Eye (tissue), 1 donor: ENCODE data around the gene ESRRB.
A peak's percentile ranks its signal among the peaks of the same experiment; 100 is the strongest.

Source experiments
- DNase-seq: peaks from one replicate; pipeline ENCODE4 v3.0.0-alpha.2; 2015

ESRRB gene

DNA sequence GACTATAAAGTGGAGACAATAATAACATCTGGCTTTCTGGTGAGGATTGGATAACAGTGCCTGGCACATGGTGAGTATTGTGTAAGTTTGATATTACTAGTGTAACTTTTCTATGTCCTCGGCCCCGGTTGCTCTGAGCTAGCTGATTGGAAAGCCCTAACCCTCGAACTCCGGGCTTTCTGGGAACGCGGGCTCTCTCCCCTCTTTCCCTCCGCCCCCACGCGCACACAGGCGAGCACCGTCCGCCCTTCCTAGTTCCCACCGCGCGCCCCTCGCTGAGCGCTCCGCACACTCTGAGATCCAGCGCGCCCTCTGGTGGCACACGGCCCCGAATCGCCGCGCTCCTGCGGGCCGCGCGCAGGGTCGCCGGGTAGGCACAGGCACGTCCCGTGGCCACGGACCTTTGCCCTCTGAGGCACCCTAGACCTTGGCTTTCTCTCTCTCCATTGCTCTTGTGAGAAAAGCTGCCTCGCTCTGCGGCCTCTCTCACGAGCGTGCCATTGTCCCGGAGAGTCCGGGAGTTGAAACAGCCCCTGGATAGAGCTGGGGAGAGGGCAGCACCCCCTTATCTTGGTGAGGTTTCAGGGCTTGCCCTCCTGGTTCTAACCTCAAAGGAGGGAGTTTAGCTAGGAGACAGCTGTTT is 23.2 kb upstream of the ESRRB start:
- DNase-seq = peak; percentile 86

DNA sequence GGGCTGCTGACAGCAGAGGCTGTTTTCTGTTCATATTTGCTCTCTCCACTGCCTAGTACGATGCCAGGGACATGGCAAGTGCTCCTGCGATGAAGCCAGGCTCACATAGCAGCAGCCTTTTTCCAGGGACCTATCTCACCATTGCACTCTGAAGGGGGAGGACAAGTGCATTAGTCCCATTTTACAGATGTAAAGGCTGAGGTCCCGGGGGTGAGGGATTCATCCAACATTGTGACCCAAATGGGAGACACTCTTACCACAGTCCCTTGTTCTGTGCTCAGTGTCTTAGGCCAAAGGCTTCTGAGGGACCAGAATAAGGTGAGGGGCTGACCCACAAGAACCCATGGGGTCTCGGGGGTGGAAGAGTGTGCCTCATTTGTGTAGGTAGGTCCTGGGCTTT is 21.6 kb upstream of the ESRRB start:
- DNase-seq = no peak

DNA sequence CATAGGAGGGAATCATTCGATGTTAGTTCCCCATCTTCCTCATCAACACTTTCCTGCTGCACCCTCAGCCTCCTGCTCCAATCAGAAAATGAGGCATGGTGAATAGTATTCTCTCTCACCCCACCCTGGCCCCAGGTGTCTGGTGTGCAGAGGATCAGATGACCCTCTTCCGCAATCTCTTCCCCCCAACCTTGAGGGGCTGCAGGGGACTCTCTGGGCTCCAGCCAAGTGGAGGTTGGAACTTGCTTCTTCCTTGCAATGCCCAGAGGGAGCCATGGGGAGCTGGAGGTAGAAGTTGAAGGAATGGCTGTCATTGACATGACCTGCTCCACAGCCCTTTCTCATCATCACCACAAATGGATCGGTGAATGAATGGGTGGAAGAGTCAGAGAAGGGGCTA is 20.2 kb upstream of the ESRRB start:
- DNase-seq = no peak

DNA sequence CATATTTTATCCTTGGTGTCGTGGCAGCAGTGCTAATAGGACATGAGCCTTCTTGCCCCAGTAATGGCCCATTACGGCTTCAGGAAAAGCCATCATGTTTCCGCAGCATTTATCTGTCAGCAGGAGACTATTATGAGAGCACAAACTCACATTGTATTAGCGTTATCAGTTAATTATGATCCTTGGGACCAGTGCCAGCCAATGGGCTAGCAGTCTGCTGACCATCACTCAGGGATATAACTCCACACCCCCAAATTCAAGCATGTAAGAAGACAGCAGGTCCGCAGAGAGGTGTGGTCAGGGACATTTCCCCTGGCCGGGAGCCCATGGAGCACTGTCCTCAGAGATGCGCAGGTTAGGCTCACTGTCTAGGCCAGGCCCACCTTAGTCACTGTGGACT is 4.9 kb upstream of the ESRRB start:
- DNase-seq = peak; percentile 40

DNA sequence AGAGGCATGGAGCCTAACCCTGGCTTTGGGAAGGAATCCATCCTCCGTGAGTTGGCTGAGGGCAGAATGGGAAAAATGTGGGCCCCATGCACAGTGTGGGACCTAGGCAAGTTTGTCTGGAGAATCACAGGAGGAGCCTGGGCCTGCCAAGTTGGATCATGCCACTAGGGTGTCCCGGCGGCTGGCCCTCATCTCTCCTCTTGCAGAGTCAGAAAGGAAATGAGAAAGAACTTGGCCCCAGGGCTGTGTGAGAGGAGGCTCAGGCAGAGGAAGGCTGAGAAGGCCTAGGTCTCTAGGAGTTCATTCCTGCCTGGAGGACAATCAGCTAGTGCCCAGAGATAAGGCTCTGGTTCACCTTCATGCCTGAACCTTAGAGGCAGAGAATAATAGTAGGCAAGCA is 2.5 kb upstream of the ESRRB start:
- DNase-seq = no peak

DNA sequence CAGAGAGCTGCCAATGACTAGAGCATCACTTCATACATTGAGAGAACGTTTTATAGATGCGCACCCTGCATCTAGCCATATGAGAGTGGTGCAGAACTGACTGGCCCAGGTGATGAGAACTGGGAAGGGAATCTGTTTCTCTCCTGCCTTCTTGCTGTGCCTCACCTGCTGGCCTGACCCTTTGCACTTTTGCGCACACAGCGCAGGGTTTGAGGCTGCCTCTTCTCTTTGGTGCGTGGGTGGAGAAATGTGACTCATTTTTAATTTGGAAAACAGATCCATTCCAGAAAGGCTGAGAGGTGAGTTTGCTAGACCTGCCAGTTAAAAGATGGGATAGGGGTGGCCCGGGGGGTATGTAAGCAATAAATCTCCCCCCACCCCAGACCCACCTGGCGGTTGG is 453 bp upstream of the ESRRB start:
- DNase-seq = no peak

DNA sequence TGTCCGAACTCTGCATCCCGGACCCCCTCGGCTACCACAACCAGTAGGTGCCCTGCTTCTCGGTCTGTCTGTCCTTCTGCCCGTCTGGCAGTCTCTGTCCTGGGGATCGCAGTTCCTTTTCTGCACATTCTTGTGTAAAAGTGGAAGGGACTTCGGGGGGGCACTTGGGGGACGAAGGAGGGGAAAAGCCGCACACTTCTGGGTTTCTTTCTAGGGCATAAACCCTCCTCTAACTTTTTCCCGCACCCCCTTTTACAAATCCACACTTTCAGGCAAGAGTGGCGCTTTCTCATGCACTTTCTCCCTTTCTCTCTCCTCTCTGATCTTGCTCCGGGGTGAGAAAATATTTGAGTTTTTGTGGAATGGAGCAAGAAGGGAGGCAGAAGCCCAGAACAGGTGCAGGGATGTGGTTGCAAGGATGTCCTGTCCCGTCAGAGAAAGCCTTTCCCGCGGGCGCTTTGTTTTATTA is 506 bp downstream of the ESRRB start:
- DNase-seq = peak; percentile 48

DNA sequence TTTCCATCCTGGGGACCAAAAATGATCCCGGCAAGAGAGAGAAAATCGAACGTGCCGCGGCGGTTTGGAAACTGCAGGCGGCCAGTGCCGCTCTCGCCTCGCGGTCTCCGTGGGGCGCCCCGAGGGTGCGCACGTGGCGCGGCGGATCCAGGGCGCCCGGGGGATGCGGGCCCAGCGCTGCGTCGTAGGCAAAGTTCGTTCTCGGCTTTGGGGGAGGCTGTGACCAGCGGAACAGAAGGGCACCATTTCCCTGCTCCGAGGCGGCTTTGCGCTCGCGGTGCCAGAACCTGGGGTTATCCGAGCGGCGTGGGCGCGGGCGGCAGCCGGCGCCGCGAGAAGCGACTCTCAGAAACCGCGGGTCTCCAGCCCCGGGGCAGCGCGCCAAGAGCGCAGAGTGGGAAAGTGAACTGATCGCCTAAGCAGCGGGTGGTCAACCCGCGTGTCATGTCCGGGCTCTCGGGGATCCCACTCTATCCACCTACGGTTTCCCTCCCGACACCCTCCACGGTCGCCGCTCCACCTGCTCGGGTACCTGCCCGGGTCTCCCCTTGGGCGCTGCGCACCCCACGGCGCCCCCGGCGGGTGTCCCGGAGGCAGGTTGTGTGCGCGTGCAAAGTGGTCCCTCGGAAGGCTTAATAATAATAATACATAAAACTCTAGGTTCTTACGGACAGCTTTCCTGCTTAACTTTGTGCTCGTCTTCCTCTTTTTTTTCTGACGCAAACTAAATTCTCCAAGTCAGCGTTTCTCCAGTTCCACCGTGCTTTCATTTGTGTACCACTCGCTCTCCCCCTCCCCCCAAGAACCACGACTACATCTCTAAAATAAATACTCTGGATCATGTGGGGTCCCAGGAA is 1.2 kb downstream of the ESRRB start:
- DNase-seq = peak; percentile 45

DNA sequence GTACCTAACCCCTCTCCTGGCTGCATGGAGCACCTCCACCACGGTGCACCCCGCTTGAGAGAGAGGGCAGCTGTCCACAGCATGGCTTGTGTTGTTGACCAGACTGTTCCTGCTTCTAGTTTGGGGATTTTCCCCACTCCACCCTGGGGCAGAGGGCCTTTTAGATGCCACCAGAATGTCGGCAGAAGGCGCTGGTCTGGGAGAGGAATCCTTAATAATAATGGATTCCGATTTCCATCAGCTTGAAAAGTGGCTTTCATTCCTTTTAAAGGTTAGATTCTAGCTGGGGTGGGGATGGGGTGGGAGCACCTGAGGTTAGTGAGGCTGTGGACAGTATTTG is 1.8 kb downstream of the ESRRB start:
- DNase-seq = no peak

DNA sequence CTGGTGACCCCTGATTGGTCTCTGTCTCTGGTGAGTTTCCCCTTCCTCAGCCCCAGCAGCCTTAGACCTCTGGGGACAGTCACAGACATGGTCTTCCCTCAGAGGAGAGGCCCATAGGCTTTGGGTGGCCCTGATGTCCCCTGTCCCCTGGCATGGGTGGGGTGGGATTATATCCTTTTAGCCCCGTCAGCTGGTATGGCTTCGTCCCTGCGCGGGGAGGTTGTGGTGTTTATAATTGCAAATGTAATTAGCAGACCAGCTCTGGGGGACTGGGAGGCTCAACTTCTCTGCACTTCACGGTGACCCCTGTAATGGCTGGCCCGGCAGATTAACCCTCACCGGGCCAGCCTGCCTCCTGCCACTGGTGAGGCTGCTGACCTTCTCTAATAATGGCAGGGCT is 5.1 kb downstream of the ESRRB start:
- no peak for DNase-seq

DNA sequence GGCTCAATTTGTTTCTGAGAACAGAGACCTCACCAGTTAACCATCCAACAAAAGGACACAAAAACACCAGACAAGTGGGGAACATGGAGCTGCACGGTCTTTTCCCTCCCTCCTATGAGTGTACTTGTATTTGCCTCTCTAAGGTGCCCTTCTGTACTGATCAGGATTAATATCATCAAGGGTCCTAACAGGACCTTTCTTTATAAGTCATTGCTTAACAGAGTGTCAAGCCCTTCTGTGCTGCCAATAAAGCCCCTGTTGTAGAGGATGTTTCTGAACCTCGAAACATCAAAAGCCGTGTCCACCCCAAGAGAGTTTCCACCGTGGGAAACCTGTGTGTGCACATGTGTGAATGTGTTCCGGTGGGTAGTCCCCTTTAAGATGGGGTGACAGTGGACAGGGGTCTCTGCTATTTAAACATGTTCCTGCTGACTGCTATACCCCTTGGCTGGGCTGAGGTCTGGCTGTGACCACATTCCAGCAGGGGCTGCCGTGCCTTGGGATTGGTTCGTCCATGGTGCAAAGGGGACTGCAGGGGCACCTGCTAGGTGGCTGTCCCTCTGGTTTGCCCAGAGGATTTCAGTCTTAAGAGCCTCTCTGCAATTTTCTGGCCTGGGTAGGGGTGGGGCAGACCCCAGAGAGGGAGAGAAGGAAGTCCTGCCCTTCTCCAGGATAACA is 6.0 kb downstream of the ESRRB start:
- DNase-seq = no peak

DNA sequence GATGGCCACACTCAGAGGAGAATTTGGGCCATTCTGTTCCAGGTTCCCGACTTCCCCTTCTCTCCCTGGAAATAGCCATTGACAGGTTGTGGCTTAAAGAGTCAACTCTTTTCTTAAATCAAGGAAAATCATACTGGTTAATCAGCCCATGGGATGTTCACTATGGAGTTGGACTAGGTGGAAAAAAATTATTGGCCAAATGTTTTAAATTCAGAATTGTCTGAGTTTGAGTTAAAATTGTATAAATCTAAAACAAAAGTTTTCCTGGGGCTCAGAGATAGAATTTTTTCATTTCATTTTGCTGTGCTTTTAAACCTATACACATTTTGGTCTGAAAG is 6.5 kb downstream of the ESRRB start:
- no peak for DNase-seq

DNA sequence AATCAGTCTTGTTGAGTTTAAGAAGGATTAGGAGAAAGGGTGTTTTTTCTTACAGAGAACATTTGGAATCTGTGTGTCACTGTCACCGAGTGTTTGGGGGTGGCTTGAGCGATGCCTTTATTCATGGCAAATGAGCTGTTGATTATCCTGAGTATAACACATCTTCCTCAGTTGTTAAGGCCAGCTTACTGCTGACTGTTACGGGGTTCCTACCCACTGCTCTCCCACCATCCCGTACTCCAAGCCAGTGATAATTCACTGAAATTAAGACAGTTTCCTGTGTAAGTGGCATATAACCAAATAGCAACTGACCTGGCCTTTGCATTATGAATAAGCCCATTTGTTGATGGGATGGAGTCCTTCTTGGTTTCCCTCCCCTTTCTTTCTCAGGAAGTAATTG is 9.5 kb downstream of the ESRRB start:
- no peak for DNase-seq

DNA sequence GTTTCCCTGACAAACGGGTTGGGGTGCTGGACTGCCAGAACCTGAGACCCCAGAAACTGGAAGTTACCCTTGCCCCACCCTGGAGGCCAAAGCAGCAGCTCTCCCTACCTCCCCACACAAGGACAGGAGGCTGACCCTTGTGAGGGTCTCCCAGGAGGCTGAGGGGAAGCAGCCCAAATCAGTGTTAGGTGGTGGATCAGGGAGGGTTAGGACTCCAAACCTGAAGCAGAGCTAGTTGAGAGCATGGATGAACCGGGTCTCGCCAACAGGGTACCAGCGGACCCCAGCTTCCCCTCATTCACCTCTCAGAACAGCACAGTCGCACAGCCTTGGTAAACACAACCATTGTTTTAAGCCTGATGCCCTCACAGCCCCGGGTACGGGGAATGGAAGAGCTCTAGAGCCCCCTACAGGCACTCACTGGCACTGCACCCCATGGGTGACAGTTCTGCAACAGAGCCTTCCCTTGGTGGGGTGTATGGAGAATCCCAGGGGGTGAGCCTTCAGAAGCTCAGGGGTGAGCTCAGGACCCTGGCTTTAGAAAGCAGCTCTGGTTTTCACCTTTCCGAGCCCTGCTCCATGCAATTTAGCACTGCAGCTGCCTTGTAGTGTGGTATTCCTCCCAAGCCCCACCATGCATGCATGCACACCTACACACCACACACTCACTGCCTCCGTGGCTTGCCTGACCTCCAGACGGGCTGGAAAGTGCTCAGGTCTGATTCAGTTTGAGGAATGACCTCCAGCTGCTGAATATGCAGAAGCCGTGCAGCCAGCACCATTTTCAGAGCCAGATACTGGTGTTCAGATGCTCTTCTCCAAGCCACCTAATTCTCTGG is 11.2 kb downstream of the ESRRB start:
- DNase-seq = peak; percentile 93

DNA sequence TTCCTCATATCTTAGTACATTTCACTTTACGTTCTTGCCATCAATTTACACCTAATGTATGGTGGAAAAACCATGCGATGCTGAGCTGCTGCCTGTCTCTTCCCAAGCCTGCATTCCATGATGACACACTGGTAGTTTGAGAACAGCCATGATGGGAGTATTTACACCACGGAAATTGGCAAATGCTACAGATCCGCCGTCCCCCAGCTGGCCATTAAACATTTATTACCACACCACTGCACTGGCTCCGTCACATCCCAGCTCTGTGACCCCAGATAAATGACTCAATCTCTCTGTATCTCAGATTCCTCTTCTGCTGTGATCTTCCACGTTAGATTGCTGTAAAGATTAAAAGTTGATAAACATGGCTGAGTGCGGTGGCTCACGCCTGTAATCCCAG is 13.9 kb downstream of the ESRRB start:
- no peak for DNase-seq

DNA sequence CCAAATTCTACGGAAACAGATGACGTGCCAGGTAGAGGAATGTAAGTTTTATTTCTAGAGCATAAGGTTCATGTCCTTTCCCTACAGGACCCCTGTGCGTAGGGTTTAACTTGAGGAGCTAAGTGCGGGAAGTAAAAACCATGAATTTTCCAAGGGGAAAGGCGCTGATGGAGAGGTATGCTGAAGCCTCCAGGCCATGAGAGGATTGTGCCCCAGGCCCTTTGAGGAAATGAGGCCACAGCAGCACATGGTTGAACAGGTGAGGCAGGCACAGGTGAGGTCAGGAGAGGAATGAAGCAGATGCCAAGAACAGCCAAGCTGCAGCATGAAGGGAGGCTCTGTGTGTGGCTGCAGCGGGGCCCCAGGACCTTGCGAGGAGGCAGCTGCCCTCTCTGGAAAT is 14.7 kb downstream of the ESRRB start:
- no peak for DNase-seq

DNA sequence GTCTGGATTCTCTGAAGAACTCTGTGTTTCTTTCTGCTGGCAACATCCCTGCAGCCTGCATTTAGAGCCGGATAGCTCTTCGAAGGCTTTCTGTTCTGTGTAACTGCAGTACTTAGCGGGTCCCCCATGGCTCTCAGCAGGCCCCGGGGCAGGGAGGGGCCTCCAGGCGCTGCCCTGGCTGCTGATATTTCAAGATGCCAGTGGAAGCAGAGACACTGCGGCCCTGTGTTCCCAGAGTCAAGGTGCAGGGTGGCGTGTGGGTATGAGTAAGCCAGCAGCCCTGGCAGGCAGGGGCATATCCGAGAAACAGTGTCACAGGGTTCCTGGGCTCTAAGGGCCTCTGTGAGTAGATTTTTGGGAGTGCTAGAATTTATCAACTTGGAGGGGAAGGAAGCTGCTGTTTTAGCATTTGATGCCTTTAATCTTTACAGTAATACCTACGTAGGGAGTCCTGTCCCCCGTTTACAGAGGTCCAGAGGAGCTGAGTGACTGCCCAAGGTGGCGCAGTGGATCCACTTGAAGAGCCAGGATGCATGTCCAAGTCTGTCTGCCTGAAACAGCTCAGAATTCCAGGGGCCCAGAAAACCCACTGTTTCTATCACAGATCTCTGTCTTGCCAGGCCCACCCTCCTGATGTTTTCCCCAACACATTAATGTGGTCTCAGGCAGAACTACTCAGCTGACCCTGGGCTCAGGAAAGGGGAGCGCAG is 16.2 kb downstream of the ESRRB start:
- no peak for DNase-seq

DNA sequence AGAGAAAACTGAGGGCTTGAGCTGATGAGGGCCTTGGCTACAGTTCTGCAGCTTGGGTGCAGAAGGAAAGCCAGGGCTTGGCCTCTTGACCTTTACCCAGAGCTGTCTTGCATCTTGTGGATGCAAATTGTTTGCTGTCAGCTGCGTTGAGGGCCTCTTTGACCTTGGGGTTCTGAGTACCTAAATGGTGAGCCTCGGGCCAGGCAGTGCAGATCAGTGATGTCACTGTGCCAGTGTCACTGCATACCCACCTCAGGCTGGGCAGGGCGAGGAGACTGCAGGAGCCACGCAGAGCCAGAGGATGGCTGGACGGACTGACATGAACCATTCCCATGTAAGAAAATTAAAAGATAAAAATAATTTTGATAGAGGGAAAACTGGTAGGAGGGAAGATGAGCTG is 18.6 kb downstream of the ESRRB start:
- DNase-seq = no peak

DNA sequence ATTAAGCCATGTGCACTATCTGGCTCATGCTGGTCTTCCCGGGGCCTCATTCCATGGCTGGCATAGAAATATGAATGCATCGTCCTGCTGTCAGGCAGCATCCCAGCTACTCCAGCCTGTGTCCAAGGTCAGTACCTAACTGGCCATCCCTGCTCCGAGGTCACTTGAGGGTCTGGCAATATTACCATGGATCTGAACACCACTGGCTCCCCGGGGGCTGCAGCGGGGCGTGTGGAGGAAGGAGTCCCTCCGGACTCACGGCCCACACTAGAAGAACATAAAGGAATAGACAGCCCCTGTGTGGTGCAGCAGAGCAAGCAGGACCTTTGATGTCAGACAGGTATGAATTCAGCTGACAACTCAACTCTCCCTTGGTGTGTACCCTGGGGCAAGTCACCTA is 19.2 kb downstream of the ESRRB start:
- no peak for DNase-seq

DNA sequence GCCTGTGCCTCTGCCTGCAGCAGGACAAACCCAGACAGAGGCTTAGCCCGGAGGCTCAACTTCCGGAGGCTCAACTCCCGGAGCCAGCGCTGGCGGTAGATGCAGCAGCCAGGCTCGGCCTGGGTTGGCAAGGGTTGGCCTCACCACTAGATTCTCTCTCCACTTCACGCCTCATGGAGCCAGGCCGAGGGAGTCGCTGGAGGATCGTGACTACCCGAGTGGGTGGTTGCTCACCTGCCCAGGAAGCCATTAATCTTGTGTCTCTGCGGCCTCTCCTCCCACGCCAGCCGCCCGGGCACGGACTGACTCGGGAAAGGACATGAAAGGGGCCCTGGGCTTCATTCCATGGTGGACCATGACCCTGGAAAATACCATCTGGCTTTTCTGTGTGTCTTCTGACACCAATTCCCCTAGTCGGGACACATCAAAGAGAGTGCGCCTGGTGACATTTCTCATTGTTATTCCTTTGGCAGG is 20.8 kb downstream of the ESRRB start:
- no peak for DNase-seq

DNA sequence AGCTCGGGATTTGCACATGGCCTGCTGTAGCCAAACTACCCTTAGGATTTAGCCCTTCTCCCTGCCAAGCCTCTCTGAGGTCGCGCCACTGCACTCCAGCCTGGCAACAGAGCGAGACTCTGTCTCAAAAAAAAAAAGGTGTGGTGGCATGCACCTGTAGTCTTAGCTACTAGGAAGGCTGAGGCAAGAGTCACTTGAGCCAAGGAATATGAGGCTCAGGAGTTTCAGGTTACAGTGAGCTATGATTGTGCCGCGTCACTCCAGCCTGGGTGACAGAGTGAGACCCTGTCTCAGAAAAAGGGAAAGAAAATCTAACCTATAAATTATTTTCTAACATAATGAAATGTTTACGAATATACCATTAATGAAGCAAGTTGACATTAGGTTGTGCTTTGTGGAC is 29.7 kb downstream of the ESRRB start:
- DNase-seq = no peak

DNA sequence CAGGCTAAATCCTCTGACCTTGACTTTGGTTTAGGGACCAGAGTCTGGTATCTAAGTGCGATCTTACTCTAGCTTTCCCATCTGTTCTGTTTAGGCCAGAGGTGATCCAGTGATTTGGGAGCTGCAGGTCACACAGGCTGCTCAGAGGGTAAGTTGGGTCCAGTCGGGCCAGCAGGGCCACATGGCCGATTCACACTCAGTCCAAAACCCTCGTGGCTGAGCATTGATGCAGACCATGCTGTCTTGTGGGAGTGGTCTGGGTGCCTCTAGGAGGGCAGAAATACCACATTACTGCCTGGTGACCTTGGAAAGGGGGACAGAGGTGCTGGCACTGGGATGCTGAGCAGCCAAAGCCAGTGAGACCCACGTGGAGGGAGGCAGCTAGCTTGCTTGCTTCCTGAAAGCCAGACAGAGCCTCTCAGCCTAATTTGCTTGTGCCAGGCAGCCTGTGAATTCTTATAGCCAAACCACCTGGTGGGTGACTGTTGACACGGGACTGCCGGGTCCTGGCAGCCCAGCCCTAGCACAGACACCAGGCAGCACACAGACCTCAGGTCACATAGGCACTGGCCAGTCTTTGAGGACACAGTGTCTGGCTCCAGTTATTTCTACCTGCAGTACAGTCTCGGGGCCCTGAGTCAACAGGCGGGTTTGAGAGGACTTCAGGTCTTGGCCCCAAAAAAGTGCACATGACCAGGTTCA is 31.7 kb downstream of the ESRRB start:
- DNase-seq = no peak
